Endothelial cell of umbilical vein (primary cell): ENCODE measurements around the gene DRC7. TPM values are rescaled to one million over a fixed set of nuclear protein-coding genes. Genes with fewer than 3 reads are reported as not detected.

ENCODE experiments used
- BruUV-seq: library from RNA; stranded (reverse); fragments of 400-500 nt; replicated peaks from 2 replicates; lab custom pipeline; 2021; lab: Mats Ljungman, UMichigan
- CTCF ChIA-PET: fragments of 300-600, 350-600 bp; sonication (Branson Sonifier 250); formaldehyde crosslinking; loops from one replicate; lab custom pipeline; 2021; ENCODE audit warnings: antibody characterized with exemption, inconsistent platforms; lab: Charles Lee
- POLR2A ChIA-PET: fragments of 300-600, 350-600 bp; sonication (Branson Sonifier 250); formaldehyde crosslinking; loops from one replicate; lab custom pipeline; 2021; ENCODE audit warnings: antibody characterized with exemption, inconsistent platforms; lab: Charles Lee
- DNase-seq: peaks from one replicate; pipeline ENCODE4 v3.0.0-alpha.2; 2011; ENCODE audit warnings: low read depth, low spot score
- FAIRE-seq: peaks from 2 replicates; lab custom pipeline; 2011; peaks lifted over from hg19 to GRCh38; lab: Jason Lieb, UNC
- H2AFZ ChIP-seq: 2 replicates; pipeline ENCODE4 v1.6.0; 2012; ENCODE audit warnings: low read depth, low read length, control low read depth, inconsistent platforms
- H3K27ac ChIP-seq: 2 replicates; pipeline ENCODE4 v1.5.1; 2011; ENCODE audit warnings: low read depth, mild to moderate bottlenecking, control low read depth, low read length, moderate library complexity; ENCODE audit not compliant: insufficient read depth
- H3K27me3 ChIP-seq, 2 experiments: 2 replicates each; pipeline versions ENCODE4 v1.6.0 to v1.6.1; 2011; ENCODE audit warnings: low read length in 2 of 2, mixed read lengths in 1 of 2; ENCODE audit not compliant: control insufficient read depth in 2 of 2, insufficient read depth in 2 of 2
- H3K36me3 ChIP-seq, 2 experiments: 2 replicates in 1 of 2; 3 replicates in 1 of 2; pipeline ENCODE4 v1.5.1; 2011; ENCODE audit warnings: low read length in 2 of 2, mild to moderate bottlenecking in 1 of 2, moderate library complexity in 1 of 2; ENCODE audit not compliant: control insufficient read depth in 2 of 2, insufficient read depth in 2 of 2; ENCODE audit errors: extremely low read depth in 1 of 2
- H3K4me1 ChIP-seq: 3 replicates; pipeline ENCODE4 v1.5.1; 2011; ENCODE audit warnings: mild to moderate bottlenecking, low read length; ENCODE audit not compliant: control insufficient read depth, insufficient read depth; ENCODE audit errors: extremely low read depth
- H3K4me2 ChIP-seq: 2 replicates; pipeline ENCODE4 v1.6.1; 2011; ENCODE audit warnings: low read length, control low read depth, mixed read lengths; ENCODE audit not compliant: insufficient read depth
- H3K4me3 ChIP-seq, 3 experiments: fragments of 200-600 bp in 1 of 3; sonication (generic), shearing (Covaris generic) in 1 of 3; replicated peaks in 1 of 3; 2 replicates each; pipeline ENCODE4 v1.5.1; 2011 to 2016; ENCODE audit warnings: control low read depth in 3 of 3, low read length in 3 of 3, mild to moderate bottlenecking in 2 of 3, inconsistent platforms in 1 of 3, low read depth in 1 of 3, moderate library complexity in 1 of 3; ENCODE audit not compliant: insufficient read depth in 1 of 3
- H3K79me2 ChIP-seq: 2 replicates; pipeline ENCODE4 v1.6.0; 2012; ENCODE audit warnings: low read length, inconsistent platforms; ENCODE audit not compliant: control insufficient read depth, insufficient read depth
- H3K9ac ChIP-seq: replicated peaks from 2 replicates; pipeline ENCODE3; 2011; ENCODE audit warnings: low read length, control low read depth; ENCODE audit not compliant: insufficient read depth; ENCODE audit errors: extremely low read depth
- H3K9me1 ChIP-seq: replicated peaks from 3 replicates; pipeline ENCODE4 v1.6.0; 2011; ENCODE audit warnings: mild to moderate bottlenecking, low read length; ENCODE audit not compliant: control insufficient read depth, insufficient read depth; ENCODE audit errors: extremely low read depth
- H3K9me3 ChIP-seq: replicated peaks from 2 replicates; pipeline ENCODE4 v1.5.1; 2012; ENCODE audit warnings: low read length, inconsistent platforms; ENCODE audit not compliant: control insufficient read depth, insufficient read depth
- H4K20me1 ChIP-seq: replicated peaks from 2 replicates; pipeline ENCODE3; 2011; ENCODE audit warnings: mild to moderate bottlenecking, low read length; ENCODE audit not compliant: control insufficient read depth, insufficient read depth; ENCODE audit errors: extremely low read depth
- CTCF ChIP-seq, 2 donors: IDR thresholded peaks; 1 replicate in 1 of 2; 2 replicates in 1 of 2; pipeline ENCODE4 v1.5.1; 2011; ENCODE audit warnings: low read length in 2 of 2, mild to moderate bottlenecking in 2 of 2, moderate library complexity in 2 of 2, control low read depth in 1 of 2, inconsistent platforms in 1 of 2, low read depth in 1 of 2; ENCODE audit not compliant: insufficient read depth in 1 of 2; ENCODE audit errors: extremely low read depth in 1 of 2
- EZH2 ChIP-seq: IDR thresholded peaks from 2 replicates; pipeline ENCODE4 v1.6.1; 2012; ENCODE audit warnings: borderline replicate concordance, low read depth, mild to moderate bottlenecking, moderate library complexity, low read length, inconsistent platforms; ENCODE audit not compliant: severe bottlenecking
- FOS ChIP-seq: IDR thresholded peaks from 2 replicates; pipeline ENCODE4 v1.6.1; 2011; ENCODE audit warnings: mild to moderate bottlenecking, low read length, moderate library complexity, borderline replicate concordance; ENCODE audit not compliant: insufficient read depth
- GATA2 ChIP-seq: IDR thresholded peaks from 2 replicates; pipeline ENCODE4 v1.7.0; 2011; ENCODE audit warnings: low read depth, mild to moderate bottlenecking, moderate library complexity, mixed read lengths, low read length; ENCODE audit not compliant: insufficient read length, insufficient read depth
- JUN ChIP-seq: IDR thresholded peaks from 2 replicates; pipeline ENCODE4 v1.6.1; 2011; ENCODE audit warnings: borderline replicate concordance, low read depth; ENCODE audit not compliant: insufficient read length, insufficient read depth
- MAX ChIP-seq: IDR thresholded peaks from 2 replicates; pipeline ENCODE4 v1.6.1; 2011; ENCODE audit not compliant: insufficient read depth, insufficient read length
- MYC ChIP-seq: IDR thresholded peaks from one replicate; pipeline ENCODE4 v1.6.1; 2011; ENCODE audit warnings: mild to moderate bottlenecking, low read depth, low read length
- POLR2A ChIP-seq: IDR thresholded peaks from 2 replicates; pipeline ENCODE4 v1.6.1; 2012; ENCODE audit warnings: low read depth, mild to moderate bottlenecking, control low read depth, low read length
- POLR2AphosphoS5 ChIP-seq: IDR thresholded peaks from 2 replicates; pipeline ENCODE4 v1.6.1; 2012; ENCODE audit warnings: low read depth, mild to moderate bottlenecking, control low read depth, low read length, moderate library complexity; ENCODE audit not compliant: insufficient read depth
- dilution Hi-C: fragments of 300-500 bp; cut with MboI; formaldehyde crosslinking; loops from one replicate; pipeline ENCODE4 v1.15.0; 2019; ENCODE audit warnings: low sequenced_read_pairs; ENCODE audit not compliant: extremely low pct_ligation_motif_present
- intact Hi-C: fragments of 100-400 bp; cut with micrococcal nuclease; formaldehyde crosslinking; loops from one replicate; pipeline ENCODE4 v1.10.0; 2022
- polyA plus RNA-seq, 4 experiments: library from polyadenylated mRNA; depleted of rRNA in 3 of 4; stranded (reverse) in 3 of 4; unstranded in 1 of 4; fragments of >200 nt; gene quantifications; 2 replicates each; pipeline versions ENCODE4 v1.2.1 to v1.2.3, GENCODE V29; 2011 to 2012; ENCODE audit warnings: missing spikeins in 1 of 4
- total RNA-seq: library from RNA; stranded (reverse); gene quantifications from 2 replicates; pipeline ENCODE4 v1.2.3, GENCODE V29; 2021

DRC7 gene
- total and polyA plus RNA-seq, 2 donors (not counting 3 experiments of a cell fraction or from before 2014, with no cell fraction given) = 0.13 to 0.77 TPM

- TF ChIP-seq POLR2AphosphoS5 (no peak), EZH2 (no peak), FOS (no peak), MYC (no peak), POLR2A (no peak), JUN (no peak), MAX (no peak), GATA2 (no peak), CTCF (IDR thresholded peaks at IDR 0.05; ENCODE audit: extremely low read depth in 1 of 2, insufficient read depth in 1 of 2, low read depth in 1 of 2, low read length in 2 of 2) (no peak)
- BruUV-seq = no TSS peak
- CTCF ChIA-PET = no interaction called here
These were observed 12.7 kb downstream of the DRC7 start for GRCh38 chr16:57707331-57707730.

More at GRCh38 chr16:57707331-57707730, 12.7 kb downstream of the DRC7 start:
- no peaks in the 10 kb centered on the region for H4K20me1 ChIP-seq
- POLR2A ChIA-PET = no interaction called here
- H3K79me2 ChIP-seq = no peaks in the 10 kb centered on the region
- no peak for DNase-seq
- no peak for FAIRE-seq
- H3K9me3 ChIP-seq = no peaks in the 10 kb centered on the region
- H3K4me3 ChIP-seq = no peak overlapping the region
- no peaks in the 10 kb centered on the region for H3K4me1 ChIP-seq
- no peaks in the 10 kb centered on the region for H3K9me1 ChIP-seq
- dilution Hi-C loops = no loop called here
- H3K27ac ChIP-seq = no peak overlapping the region
- intact Hi-C loops = no loop called here
- no peaks in the 10 kb centered on the region for H3K36me3 ChIP-seq
- H3K27me3 ChIP-seq = peaks cover 9 to 25% of the 10 kb centered on the region in 2 experiments
- no peak overlapping the region for H3K9ac ChIP-seq
- no peak overlapping the region for H3K4me2 ChIP-seq
- H2AFZ ChIP-seq = no peak overlapping the region
